HG03342 (cell line): ENCODE data around the gene BARHL1.
"Not testable (repeated sequence)": the region's sequence is repeated elsewhere in the genome, so short reads cannot be mapped to it uniquely, and the experiment has no call there.

Experiments used
- ATAC-seq: cut with Tn5 transposase; IDR thresholded peaks from one replicate; pipeline ENCODE4 v1.9.1; 2021; ENCODE audit warnings: mild to moderate bottlenecking, moderate library complexity; ENCODE audit not compliant: unreplicated experiment

The BARHL1 gene

DNA sequence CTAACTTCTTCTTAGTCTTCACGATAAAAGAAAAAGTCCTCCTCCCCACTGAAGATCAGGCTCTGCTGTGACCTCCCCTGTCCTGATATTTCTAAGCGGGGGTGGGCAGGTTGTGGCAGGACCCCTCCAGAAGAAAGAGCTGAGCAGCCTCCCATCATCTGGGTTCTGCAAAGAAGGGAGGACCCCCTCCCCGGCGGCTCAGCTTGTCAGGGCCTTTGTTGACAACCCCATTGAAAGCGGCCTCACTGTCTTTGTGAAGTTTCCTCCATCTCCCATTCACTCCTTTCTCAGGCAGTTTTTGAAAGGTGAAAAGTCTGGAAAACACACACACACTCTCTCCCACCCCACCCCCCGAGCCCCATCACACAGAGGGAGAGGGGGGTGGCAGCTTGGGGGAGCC lies 26.2 kb upstream of the BARHL1 start:
- ATAC-seq: no peak

GRCh38 chr9:132556714-132557113 lies 25.7 kb upstream of the BARHL1 start:
- ATAC-seq: no peak

GRCh38 chr9:132557159-132557558 lies 25.2 kb upstream of the BARHL1 start:
- ATAC-seq: no peak

DNA sequence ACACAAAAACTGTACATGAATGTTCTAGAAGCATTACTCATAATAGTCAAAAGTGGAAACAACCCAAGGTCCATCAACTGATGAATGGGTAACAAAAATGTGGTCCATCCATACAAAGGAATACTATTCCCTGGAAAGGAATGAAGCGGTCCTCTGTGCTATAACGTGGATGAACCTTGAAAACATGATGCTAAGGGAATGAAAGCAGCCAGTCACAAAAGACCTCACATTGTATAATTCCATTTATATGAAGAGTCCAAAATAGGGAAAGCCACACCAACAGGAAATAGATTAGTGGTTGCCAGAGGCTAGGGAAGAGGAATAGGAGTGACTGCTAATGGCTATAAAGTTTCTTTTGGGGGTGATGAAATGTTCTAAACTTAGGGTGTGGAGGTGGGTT lies 22.7 kb upstream of the BARHL1 start:
- ATAC-seq: no peak

- ATAC-seq: no peak
These were observed 21.7 kb upstream of the BARHL1 start for GRCh38 chr9:132560616-132561202.

DNA sequence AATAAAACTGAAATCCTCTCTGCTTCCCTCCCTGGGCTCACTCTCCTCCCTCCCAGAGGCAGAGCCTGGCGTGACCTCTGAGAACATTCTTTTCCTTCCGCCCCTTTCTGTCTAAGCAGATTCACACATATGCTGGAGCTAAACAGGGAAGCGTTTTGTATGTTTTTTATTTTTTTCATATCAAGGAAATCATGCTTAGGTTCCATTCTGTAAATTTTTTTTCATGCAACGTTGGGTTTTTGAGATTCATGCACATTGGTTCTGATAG lies 20.2 kb upstream of the BARHL1 start:
- no peak for ATAC-seq

DNA sequence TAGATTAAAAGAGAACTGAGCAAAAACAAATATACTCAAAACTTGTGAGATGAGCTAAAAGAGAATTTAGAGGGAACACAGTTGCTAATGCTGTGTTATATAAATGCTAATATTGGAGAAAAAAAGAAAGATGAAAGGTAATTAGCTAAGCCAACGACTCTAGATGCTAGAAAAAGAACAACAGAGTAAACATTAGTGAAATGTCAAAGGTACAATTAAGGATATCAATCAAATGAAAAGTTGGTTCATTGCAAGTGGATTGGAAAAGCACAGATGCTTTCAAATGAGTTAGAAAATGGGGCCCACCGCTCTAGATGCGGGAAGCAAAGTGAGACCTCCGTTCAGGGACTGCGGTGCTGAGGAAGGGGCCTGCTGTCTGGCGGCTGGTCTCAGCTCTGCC lies 17.9 kb upstream of the BARHL1 start:
- no peak for ATAC-seq

DNA sequence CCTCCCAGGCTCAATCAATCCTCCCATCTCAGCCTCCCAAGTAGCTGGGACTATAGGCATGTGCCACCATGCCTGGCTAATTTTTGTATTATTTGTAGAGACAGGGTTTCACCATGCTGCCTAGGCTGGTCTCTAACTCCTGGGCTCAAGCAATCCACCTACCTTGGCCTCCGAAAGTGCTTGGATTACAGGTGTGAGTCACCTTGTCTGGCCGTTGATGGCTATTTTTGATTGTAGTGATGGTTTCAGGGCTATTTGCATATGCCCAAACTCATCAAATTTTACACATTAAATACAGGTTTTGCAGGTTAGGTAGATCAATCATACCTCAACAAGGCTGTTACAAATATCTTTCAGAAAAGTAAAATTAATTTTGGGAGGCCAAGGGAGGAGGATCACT lies 13.6 kb upstream of the BARHL1 start:
- ATAC-seq: not testable (repeated sequence)

- no peak for ATAC-seq
These were observed 10.4 kb upstream of the BARHL1 start for GRCh38 chr9:132571806-132572600.

GRCh38 chr9:132572921-132573320 lies 9.5 kb upstream of the BARHL1 start:
- no peak for ATAC-seq

- no peak for ATAC-seq
These were observed 7.3 kb upstream of the BARHL1 start for GRCh38 chr9:132575005-132575609.

- no peak for ATAC-seq
These were observed 6.6 kb upstream of the BARHL1 start for GRCh38 chr9:132575811-132576210.

- ATAC-seq: no peak
These were observed 5.3 kb upstream of the BARHL1 start for GRCh38 chr9:132577119-132577518.

GRCh38 chr9:132578367-132578932 lies 4.0 kb upstream of the BARHL1 start:
- no peak for ATAC-seq

- ATAC-seq: no peak
These were observed 3.0 kb upstream of the BARHL1 start for GRCh38 chr9:132579427-132579798.

- ATAC-seq: no peak
These were observed 579 bp downstream of the BARHL1 start for GRCh38 chr9:132582786-132583583.

GRCh38 chr9:132583584-132584304 lies 1.3 kb downstream of the BARHL1 start:
- ATAC-seq: no peak

DNA sequence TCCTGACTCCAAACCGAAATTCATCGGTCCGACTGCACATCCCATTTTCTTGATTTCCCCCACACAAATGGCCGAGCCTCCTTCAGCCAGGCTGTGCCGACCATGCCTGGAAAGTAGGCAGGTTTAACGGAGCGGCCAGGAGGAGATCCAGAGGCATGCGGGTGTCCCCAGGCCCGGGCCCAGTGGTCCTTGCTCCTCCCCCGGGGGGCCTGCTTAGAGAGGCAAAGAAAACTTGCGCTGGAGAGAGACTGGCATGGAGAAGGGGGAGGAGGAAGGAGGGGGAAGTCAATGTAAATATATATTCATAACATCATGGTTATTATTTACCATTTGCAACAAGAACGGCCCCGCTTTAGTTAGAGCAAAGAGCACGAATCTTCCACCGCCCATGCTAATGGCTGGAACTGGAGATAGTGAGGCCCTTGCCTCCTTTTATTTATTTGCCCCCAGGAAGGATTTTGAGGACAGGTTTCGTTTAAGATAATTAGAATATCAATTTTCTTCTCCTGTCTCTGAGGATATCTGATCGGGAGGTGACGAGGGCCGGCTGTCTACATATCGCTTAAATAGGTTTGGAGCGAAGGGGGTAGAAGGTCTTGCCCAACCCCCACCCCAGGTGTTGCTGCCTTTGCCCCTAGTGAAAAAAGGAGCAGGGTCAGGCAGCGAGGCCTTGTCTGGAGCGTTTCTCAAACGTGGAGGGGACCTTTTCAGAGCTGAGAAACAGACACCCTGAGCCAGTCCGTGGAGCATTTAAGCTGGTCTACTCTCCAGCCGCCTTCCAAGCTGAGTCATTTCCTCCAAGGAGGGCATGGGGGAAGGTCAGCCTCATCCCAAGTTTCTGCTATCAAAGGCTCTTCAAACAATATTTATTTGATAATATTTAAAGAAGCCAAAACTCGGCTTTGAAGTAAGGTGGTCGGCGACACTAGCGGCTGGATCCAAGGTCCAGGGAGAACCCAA lies 2.5 kb downstream of the BARHL1 start:
- ATAC-seq: no peak

- ATAC-seq: no peak
These were observed 3.8 kb downstream of the BARHL1 start for GRCh38 chr9:132585954-132586829.
